Measurements from ENCODE around the gene TAS2R5.
A peak's percentile ranks its signal among the peaks of the same experiment; 100 is the strongest.
"Not testable (repeated sequence)": the region's sequence is repeated elsewhere in the genome, so short reads cannot be mapped to it uniquely, and the experiment has no call there.

The TAS2R5 gene, protein sequence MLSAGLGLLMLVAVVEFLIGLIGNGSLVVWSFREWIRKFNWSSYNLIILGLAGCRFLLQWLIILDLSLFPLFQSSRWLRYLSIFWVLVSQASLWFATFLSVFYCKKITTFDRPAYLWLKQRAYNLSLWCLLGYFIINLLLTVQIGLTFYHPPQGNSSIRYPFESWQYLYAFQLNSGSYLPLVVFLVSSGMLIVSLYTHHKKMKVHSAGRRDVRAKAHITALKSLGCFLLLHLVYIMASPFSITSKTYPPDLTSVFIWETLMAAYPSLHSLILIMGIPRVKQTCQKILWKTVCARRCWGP

DNA sequence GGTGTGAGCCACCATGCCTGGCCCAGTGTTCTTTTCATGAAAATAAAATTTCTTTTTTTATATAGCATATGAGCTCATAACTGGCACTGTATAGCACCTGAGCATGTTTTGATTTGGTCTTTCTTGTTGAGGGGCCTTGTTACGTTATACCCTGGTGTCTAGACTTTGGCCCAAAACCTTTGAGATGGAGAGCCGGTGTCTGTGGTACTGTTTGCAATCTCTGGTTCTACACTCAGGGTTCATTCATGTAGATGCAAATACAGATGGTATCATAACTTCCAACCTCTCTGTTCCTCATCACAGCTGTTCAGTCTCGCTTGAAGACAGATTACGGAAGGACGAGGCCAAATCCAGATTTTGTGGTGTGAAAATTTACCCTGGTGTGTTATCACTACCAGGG, at the start of gene TAS2R5:
TAS2R5 (plus strand) TSS at position 301 of the 400 bp plus-strand sequence. CDS start 145 bp downstream, outside the sequence.
- ATAC-seq, result no peak
- DNase-seq, result no peak

DNA sequence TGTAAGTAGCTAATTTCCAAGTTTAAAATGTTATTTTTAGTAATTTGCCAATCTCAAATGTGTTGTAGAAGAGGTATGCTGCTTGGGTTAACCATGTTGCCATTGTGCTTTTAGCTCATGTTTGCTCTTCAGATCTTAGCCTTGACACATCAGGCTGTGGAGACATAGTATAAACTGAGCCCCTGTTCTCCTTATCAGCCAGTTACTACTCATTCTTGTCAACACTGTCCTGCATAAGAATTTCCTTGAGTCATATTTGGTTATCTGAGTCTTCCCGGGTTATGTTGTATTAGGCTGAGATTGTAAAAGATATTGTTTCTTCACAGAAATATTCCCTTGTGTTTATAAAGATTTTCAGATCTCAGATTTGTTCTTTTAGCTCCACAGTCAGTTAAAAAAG, 47.8 kb upstream of the TAS2R5 start:
- ATAC-seq (no peak), DNase-seq (no peak)

GRCh38 chr7:141744131-141744530, 45.9 kb upstream of the TAS2R5 start:
- DNase-seq (no peak), ATAC-seq (no peak)

DNA sequence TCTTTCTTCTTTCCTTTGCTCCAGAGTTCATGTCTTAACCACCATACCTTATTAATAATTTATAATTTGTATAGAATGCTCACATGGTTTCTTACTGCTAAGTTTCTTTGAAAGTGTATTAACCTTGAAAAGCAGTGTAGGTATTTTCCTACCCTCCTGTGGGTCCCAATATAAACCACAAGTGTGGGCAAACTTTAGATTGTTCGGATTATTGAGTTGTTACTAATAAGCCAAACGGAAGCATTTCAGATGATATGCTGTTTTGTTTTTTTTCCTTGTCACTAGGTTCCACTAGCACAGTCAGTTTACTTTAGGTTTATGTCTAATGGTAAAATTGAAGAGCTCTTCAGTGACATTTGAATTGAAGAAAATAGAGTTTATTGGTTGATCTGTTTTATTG, 41.6 kb upstream of the TAS2R5 start:
- DNase-seq, result no peak

DNA sequence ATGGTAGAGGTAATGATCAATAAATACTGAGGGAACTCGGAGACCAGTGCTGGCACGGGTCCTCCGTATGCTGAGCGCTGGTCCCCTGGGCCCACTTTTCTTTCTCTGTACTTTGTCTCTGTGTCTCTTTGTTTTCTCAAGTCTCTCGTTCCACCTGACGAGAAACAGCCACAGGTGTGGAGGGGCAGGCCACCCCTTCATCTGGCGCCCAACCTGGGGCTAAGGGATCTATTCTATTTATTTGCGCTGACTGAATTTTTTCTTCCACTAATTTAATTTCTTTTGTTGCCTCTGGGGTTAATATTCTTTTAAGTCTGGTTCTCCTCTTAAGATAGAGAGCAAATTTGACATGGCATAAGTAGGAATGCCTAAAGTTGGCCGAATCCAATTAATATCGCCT, 38.1 kb upstream of the TAS2R5 start:
- not testable (repeated sequence) for ATAC-seq
- peak; percentile 30 for DNase-seq

More for the DNA sequence above, 41.6 kb upstream of the TAS2R5 start:
- no peak for ATAC-seq

DNA sequence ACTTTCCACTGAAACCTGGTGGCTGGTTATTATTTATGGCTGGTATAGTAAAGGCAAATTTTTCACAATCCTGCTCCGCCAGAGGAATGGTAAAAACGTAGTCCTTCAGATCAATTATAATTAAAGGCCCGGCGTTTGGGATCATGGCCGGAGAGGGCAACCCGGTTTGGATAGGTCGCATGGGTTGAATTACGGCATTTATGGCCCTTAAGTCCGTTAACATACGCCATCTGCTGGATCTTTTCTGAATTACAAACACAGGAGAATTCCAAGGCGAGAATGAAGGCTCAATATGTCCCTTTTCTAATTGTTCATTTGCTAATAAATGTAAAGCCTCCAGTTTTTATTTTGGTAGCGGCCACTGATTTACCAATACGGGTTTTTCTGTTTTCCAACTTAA, 37.4 kb upstream of the TAS2R5 start:
- ATAC-seq (no peak), DNase-seq (no peak)

DNA sequence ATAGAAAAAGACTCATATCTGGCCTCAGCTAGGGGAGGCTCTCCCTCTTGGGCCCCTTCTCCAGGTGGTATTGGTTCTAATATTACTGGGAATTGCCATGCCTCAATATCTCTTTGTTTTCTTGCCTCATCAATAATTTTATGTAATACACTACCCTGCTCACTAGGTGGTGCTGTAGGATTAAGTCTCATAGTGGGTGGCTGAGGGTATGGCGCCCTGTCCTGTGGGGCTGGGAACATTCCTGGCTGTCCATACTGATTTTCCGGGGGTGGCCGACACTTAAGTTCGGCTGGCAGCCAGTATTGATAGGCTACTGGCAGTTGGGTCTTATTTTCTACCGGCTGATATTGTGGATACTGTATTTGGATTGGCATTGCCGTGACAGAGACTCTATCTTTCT, 35.1 kb upstream of the TAS2R5 start:
- DNase-seq, result no peak
- no peak for ATAC-seq

- DNase-seq, result no peak
These were observed 26.2 kb upstream of the TAS2R5 start, which contains the start of gene TAS2R3 for GRCh38 chr7:141763797-141764196. TAS2R3 (plus strand) TSS chr7:141764097; CDS start chr7:141764159, 62 bp downstream.

DNA sequence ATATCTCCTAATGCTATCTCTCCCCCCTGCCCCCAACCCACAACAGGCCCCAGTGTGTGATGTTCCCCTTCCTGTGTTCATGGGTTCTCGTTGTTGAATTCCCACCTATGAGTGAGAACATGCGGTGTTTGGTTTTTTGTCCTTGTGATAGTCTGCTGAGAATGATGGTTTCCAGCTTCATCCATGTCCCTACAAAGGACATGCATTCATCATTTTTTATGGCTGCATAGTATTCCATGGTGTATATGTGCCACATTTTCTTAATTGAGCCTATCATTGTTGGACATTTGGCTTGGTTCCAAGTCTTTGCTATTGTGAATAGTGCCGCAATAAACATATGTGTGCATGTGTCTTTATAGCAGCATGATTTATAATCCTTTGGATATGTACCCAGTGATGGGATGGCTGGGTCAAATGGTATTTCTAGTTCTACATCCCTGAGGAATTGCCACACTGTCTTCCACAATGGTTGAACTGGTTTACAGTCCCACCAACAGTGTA, 19.9 kb upstream of the TAS2R5 start:
- not testable (repeated sequence) for DNase-seq, ATAC-seq

More at GRCh38 chr7:141763797-141764196, 26.2 kb upstream of the TAS2R5 start, which contains the start of gene TAS2R3:
- no peak for ATAC-seq

GRCh38 chr7:141776374-141776773, 13.6 kb upstream of the TAS2R5 start, which contains the start of gene TAS2R4:
TAS2R4 (plus strand) TSS chr7:141776674; CDS start chr7:141778489, 1,815 bp downstream.
- ATAC-seq (no peak), DNase-seq (no peak)

GRCh38 chr7:141785706-141786552, 4.1 kb upstream of the TAS2R5 start:
- DNase-seq (peak; percentile 13), ATAC-seq (peak; percentile 43)

DNA sequence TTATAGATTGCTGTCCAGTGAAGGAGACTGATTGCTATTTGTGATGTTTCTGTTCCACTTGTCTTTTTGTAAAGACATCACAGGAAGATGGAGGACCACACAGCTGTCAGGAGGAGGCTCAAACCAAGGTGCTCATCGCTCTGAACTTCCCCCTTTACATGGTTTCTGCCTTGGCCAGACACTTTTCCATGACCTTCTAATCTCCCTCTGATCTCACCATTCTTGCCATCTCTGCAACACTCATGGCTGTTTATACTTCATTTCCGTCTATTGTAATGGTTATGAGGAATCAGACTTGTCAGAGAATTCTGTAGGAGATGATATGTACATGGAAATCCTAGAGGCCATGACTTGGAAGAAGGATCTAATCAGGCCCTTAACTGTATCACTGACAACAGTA, 1.7 kb upstream of the TAS2R5 start:
- ATAC-seq (no peak), DNase-seq (no peak)

- DNase-seq (no peak), ATAC-seq (no peak)
These were observed 2.5 kb downstream of the TAS2R5 start for GRCh38 chr7:141792526-141792925.

DNA sequence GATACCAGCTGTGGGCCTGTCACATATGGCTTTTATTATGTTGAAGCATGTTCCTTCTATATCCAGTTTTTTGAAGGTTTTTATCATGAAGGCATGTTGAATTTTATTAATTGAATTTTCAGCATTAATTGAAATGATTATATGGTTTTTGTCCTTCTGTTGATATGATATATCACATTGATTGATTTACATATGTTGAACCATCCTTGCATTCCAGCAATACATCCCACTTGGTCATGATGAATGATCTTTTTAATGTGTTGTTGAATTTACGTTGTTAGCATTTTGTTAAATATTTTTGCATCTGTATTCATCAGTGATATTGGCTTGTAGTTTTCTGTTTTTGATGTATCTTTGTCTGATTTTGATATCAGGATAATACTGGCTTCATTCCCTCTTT, 30.1 kb downstream of the TAS2R5 start:
- ATAC-seq, result no peak
- DNase-seq, result no peak

GRCh38 chr7:141822432-141822831, 32.4 kb downstream of the TAS2R5 start:
- not testable (repeated sequence) for ATAC-seq

GRCh38 chr7:141837683-141838082, 47.7 kb downstream of the TAS2R5 start:
- ATAC-seq, result no peak
- DNase-seq, result no peak

More at GRCh38 chr7:141822432-141822831, 32.4 kb downstream of the TAS2R5 start:
- DNase-seq, result not testable (repeated sequence)

DNA sequence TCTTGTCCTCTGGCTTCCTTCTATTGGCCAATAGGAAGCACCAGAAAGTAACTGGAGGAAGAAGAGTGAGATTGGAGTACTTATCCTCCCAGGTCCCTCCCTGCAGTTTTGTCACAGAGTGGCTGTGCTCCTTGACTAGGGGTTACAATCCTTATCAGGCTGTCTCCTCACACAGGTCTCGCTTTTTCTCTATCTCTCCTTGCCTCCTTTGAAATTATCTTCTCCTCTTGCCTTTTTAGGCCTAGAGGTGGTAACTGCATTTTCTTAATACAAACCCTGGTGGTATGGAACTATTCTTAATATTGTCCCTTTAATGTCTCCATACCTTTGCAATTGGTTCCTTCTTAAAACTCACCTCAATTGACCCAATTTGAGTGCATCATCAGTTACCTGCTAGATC, 48.6 kb downstream of the TAS2R5 start:
- ATAC-seq (no peak), DNase-seq (no peak)

DNA sequence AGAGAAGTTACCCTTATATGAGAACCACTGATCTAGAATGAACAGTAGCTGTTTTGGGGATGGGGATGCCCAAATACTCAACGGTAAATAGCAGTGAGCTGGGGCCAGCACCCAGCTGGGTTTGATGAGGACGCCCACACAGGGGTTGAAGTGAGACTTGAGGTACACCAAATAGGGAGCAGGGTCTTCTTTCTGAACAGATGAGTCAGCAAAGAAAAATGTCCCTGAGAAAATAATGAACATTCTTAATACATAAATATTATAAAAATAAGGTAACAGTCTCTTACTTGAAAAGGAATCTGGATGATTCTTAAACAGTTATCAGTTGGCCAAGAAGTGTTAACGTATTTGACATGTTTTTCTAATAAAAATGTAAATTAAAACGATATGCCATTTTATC, 49.2 kb downstream of the TAS2R5 start:
- DNase-seq (no peak), ATAC-seq (no peak)

DNA sequence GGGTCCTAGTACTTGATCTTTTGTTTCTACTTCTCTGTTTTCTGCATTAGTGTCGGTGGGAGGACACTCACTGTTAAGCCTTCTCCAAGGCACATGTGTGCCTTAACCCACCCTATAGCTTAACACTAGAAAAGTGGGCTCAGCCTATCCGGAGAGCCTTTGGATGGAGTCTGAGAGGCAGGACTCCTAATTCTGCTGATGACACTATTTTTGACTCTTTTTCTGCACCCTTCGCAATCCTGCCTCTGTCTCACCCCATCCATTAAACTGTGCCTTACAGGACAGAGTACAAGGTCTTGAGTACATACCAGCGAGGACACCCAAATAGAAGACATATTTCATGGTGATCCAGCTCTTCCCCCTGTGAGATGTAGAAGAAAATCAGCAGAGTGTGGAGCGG, 50.7 kb downstream of the TAS2R5 start:
- DNase-seq, result no peak
- ATAC-seq, result no peak

All from stimulated activated naive CD8-positive, alpha-beta T cell treated with anti-CD3 and anti-CD28 coated beads, Interleukin-15, Interleukin-2, amounts not matched to agents 100 U/mL and 50 U/mL, for 24 hours (primary cell).